CD4-positive, alpha-beta memory T cell (primary cell): Measurements from ENCODE around the gene GFRA4. TPM values are rescaled to one million over a fixed set of nuclear protein-coding genes. Genes with fewer than 3 reads are reported as not detected.

ENCODE experiments used
- CTCF ChIA-PET: fragments of 350-600 bp; sonication (Branson Sonifier 250); formaldehyde crosslinking; loops from one replicate; lab custom pipeline; 2021; ENCODE audit warnings: inconsistent platforms; ENCODE audit not compliant: partially characterized antibody; lab: Charles Lee
- POLR2A ChIA-PET: fragments of 350-600 bp; sonication (Branson Sonifier 250); formaldehyde crosslinking; loops from one replicate; lab custom pipeline; 2021; ENCODE audit not compliant: partially characterized antibody; lab: Charles Lee
- DNase-seq, 5 donors: peaks; one replicate each; pipeline versions ENCODE4 v3.0.0 to v3.0.0-alpha.2; 2020 to 2022; ENCODE audit warnings: mixed read lengths in 1 of 5
- H3K27ac ChIP-seq: one replicate; pipeline ENCODE4 v1.7.0; 2013; ENCODE audit warnings: low read depth, low read length
- H3K27me3 ChIP-seq: 2 replicates; pipeline ENCODE4 v1.7.0; 2013; ENCODE audit warnings: mild to moderate bottlenecking, low read length, moderate library complexity; ENCODE audit not compliant: insufficient read depth
- H3K36me3 ChIP-seq: 2 replicates; pipeline ENCODE4 v1.7.0; 2013; ENCODE audit warnings: mild to moderate bottlenecking, low read length, moderate library complexity; ENCODE audit not compliant: insufficient read depth
- H3K4me1 ChIP-seq: 2 replicates; pipeline ENCODE4 v1.7.0; 2013; ENCODE audit warnings: mild to moderate bottlenecking, low read length, moderate library complexity; ENCODE audit not compliant: insufficient read depth
- H3K4me3 ChIP-seq, 2 donors: one replicate each; pipeline ENCODE4 v1.7.0; 2013; ENCODE audit warnings: low read length in 2 of 2, mild to moderate bottlenecking in 1 of 2
- H3K9me3 ChIP-seq, 2 donors: one replicate each; pipeline ENCODE4 v1.7.0; 2013; ENCODE audit warnings: low read length in 2 of 2, control low read depth in 1 of 2; ENCODE audit not compliant: control insufficient read depth in 1 of 2
- H3K27ac Mint-ChIP-seq, 7 donors: one replicate each; pipeline ENCODE4 v1.8.0; 2020 to 2021; ENCODE audit warnings: mixed read lengths in 7 of 7, mild to moderate bottlenecking in 6 of 7, inconsistent platforms in 3 of 7, moderate library complexity in 3 of 7
- H3K27me3 Mint-ChIP-seq, 2 donors: one replicate each; pipeline ENCODE4 v1.8.0; 2020 to 2021; ENCODE audit warnings: mixed read lengths in 2 of 2
- H3K36me3 Mint-ChIP-seq, 2 donors: one replicate each; pipeline ENCODE4 v1.8.0; 2020 to 2021; ENCODE audit warnings: mixed read lengths in 2 of 2, inconsistent platforms in 1 of 2, mild to moderate bottlenecking in 1 of 2
- H3K4me1 Mint-ChIP-seq, 4 donors: one replicate each; pipeline ENCODE4 v1.8.0; 2020 to 2021; ENCODE audit warnings: mixed read lengths in 4 of 4, mild to moderate bottlenecking in 1 of 4
- H3K4me3 Mint-ChIP-seq, 8 donors: one replicate each; pipeline ENCODE4 v1.8.0; 2020 to 2021; ENCODE audit warnings: mixed read lengths in 8 of 8, mild to moderate bottlenecking in 7 of 8, moderate library complexity in 6 of 8, inconsistent platforms in 3 of 8
- H3K9me3 Mint-ChIP-seq, 8 donors: one replicate each; pipeline ENCODE4 v1.8.0; 2020 to 2021; ENCODE audit warnings: mixed read lengths in 8 of 8, mild to moderate bottlenecking in 5 of 8, inconsistent platforms in 3 of 8, moderate library complexity in 1 of 8
- intact Hi-C: fragments of 100-400 bp; cut with micrococcal nuclease; formaldehyde crosslinking; loops from one replicate; pipeline ENCODE4 v1.15.1; 2023
- polyA plus RNA-seq, 2 donors: library from polyadenylated mRNA; unstranded; fragments of 300-500 nt; fragmentation: Illumina TruSeq; gene quantifications; one replicate each; pipeline ENCODE4 v1.2.3, GENCODE V29; 2021
- total RNA-seq, 2 experiments: library from RNA; stranded (reverse); gene quantifications; one replicate each; pipeline ENCODE4 v1.2.3, GENCODE V29; 2021

GFRA4 gene, protein sequence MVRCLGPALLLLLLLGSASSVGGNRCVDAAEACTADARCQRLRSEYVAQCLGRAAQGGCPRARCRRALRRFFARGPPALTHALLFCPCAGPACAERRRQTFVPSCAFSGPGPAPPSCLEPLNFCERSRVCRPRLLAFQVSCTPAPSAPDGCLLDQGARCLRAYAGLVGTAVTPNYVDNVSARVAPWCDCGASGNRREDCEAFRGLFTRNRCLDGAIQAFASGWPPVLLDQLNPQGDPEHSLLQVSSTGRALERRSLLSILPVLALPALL
- not detected for total RNA-seq
- not detected for polyA plus RNA-seq

DNA sequence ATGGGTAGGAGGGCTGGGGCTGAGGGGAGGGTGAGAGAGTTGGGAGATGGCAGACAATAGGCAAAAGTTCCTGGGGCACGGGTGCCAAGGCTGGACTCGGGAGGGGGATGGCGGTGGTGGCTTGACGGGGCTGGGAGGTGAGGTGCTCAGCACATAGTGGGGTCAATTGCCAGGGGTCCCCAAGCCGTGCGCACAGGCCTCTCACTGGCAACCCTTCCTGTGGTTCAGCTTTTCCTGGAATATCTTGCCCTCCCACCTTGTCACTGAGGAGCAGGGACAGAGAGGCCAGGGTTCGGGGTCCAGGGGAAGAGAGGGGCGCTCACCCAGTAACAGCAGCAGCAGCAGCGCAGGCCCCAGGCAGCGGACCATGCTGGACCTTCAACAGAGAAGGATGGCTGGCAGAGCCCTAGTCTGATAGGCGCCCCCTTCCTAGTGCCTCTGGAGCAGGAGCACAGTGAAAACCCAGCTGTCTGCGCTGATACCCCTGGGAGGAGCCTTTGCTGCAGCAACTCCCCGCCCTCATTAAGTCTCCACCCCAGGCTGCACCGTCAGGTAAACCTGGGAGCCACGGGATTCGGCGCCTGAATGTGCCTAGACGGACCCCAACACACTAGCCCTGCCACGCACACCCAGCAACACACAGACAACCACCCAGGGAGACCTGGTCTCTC is at the start of gene GFRA4:
TSS of gene GFRA4 (minus strand) at position 369 of the 671 bp plus-strand sequence. CDS start at position 369, 0 bp downstream.
- Histone ChIP-seq H3K9me3 (no peaks in the 10 kb centered on the region), H3K36me3 (no peaks in the 10 kb centered on the region), H3K4me3 (no peak within 1 kb of the TSS), H3K27ac (no peak within 1 kb of the TSS), H3K27me3 (no peaks in the 10 kb centered on the region), H3K4me1 (peaks cover 18% of the 10 kb centered on the region)
- no peak within 1 kb of the TSS for H3K4me3 Mint-ChIP-seq
- no peaks in the 10 kb centered on the region for H3K36me3 Mint-ChIP-seq
- H3K27ac Mint-ChIP-seq = peak within 1 kb of the TSS in 1 of 7 donors; percentile 29
- ChIA-PET CTCF (interaction anchor here (1.6 kb wide), 1 partner anchor 14 kb away, joined by 4 read pairs; no protein-coding TSS in a partner anchor), POLR2A (no interaction called here)
- peaks cover 18 to 46% (median 28%) of the 10 kb centered on the region in 4 donors for H3K4me1 Mint-ChIP-seq
- no peak for DNase-seq
- H3K9me3 Mint-ChIP-seq = peaks cover 0 to under 1% (median 0%) of the 10 kb centered on the region in 8 donors
- intact Hi-C loops = no loop called here
- H3K27me3 Mint-ChIP-seq = peaks cover 28 to 32% of the 10 kb centered on the region in 2 donors

DNA sequence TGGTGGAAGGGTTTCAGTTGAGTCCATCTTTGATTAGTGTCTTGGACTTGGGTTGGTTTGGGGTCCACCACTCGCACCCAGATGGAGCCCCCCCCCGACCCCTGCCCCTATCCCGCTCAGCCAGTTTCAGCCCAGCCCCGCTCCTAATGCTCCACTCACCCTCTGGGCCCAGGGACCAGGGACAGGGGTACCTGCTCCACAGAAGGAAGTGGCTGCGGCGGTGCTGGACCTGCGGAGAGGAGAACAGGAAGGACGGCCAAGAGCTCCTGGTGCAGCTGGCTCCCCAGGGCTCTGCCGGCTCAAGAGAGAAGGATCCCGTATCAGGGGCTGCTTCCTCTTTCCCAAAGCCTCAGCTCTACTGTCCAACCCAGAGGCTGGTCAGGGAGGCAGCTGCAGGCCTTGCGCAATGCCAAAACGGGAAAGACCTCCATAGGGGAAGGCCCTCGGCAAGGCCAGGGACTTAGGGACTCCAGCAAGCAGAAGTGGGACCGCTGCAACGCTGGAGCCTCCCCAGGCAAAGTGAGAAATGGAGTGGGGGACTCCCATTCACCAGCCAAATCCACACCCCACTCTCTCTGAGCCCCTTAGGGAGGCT is 49.2 kb upstream of the GFRA4 start, which contains the start of gene SIGLEC1:
TSS of gene SIGLEC1 (minus strand) at position 322 of the 595 bp plus-strand sequence. CDS start 5,472 bp downstream, outside the sequence.
- Histone ChIP-seq H3K4me1 (no peaks in the 10 kb centered on the region), H3K9me3 (no peaks in the 10 kb centered on the region), H3K4me3 (no peak within 1 kb of the TSS), H3K27me3 (no peaks in the 10 kb centered on the region), H3K36me3 (no peaks in the 10 kb centered on the region), H3K27ac (no peak within 1 kb of the TSS)
- intact Hi-C loops = loop anchor here (5.0 kb wide), 1 partner anchor 495 kb away; no protein-coding TSS in a partner anchor
- ChIA-PET CTCF (interaction anchor here (1.0 kb wide), 1 partner anchor 56 kb away, joined by 3 read pairs; no protein-coding TSS in a partner anchor), POLR2A (no interaction called here)
- H3K27ac Mint-ChIP-seq = no peak within 1 kb of the TSS
- no peak for DNase-seq
- H3K9me3 Mint-ChIP-seq = no peaks in the 10 kb centered on the region
- no peak within 1 kb of the TSS for H3K4me3 Mint-ChIP-seq
- H3K4me1 Mint-ChIP-seq = peaks cover 0 to 10% (median 2%) of the 10 kb centered on the region in 4 donors
- no peaks in the 10 kb centered on the region for H3K36me3 Mint-ChIP-seq
- H3K27me3 Mint-ChIP-seq = peaks cover 0 to 11% of the 10 kb centered on the region in 2 donors

DNA sequence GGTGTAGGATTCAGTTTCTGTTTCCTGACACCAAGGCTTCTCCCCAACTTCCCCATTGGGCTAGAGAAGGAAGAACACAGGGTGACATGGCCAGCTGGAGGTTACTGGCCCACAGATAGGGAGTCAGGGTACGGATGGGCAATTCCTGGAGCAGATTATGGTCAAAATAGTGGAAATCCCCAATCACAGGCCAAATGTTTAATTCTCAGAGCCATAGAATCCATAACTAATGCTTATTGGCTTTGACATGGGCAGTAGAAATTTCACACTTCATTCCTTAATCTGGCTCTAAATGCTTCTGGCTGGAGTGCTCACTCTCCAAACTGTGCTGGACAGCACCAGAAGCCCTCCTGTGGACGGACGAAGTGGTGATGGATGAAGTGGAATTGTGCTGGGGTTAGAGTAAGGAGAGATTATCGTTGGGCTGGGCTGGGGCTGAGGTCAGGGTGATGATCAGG is 48.3 kb upstream of the GFRA4 start:
- Mint-ChIP-seq H3K9me3 (no peaks in the 10 kb centered on the region), H3K4me3 (no peak overlapping the region), H3K27me3 (peaks cover 0 to 8% of the 10 kb centered on the region in 2 donors), H3K36me3 (no peaks in the 10 kb centered on the region), H3K4me1 (peaks cover 0 to 10% (median 2%) of the 10 kb centered on the region in 4 donors), H3K27ac (no peak overlapping the region)
- ChIA-PET POLR2A (no interaction called here), CTCF (interaction anchor here (0.8 to 2.5 kb wide), 12 partner anchors 8 to 493 kb away, joined by 3 to 13 read pairs (median 6); partner anchors contain the start of gene ADISSP)
- Histone ChIP-seq H3K27ac (no peak overlapping the region), H3K4me3 (no peak overlapping the region), H3K9me3 (no peaks in the 10 kb centered on the region), H3K4me1 (no peaks in the 10 kb centered on the region), H3K36me3 (no peaks in the 10 kb centered on the region), H3K27me3 (no peaks in the 10 kb centered on the region)
- intact Hi-C loops = loop anchor here (1.0 to 5.0 kb wide), 2 partner anchors 35 to 494 kb away; no protein-coding TSS in a partner anchor
- no peak for DNase-seq

DNA sequence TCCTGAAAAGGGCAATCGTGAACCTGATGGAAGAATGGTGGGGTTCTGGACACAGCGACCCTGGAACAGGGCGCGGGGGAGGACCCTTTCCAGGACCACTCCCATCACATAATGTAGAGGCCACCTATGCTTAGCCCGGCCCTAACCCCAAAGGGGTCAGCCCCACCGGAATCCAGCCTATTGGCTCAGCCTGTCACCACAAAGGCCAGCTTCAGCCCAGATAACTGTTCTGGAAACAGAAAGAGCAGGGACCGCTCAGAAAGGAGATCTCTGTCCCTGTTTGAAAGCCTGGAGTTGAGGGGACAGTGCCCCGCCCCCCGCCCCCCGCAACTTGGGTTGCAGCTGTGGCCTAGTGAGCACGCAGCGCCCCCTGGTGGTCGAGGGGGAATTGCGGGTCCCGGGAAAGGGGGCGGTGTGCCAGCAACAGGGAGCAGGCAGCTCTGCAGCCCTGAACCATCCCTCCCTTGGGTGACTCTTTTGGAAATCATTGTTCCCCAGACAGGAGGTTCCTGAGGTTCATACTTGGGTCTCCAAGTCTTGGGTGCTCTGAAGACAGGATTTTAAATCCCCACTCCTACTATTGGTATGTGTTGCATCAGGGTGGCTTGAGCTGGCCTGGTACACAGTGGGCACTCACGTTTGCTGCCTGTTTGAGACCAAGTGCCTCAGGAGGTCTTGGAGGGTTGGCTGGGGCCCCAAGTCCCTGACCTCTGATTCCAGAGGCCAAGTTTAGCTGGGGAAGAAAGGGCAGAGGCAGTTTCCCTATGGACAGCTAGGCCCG is 47.7 kb upstream of the GFRA4 start:
- Histone ChIP-seq H3K4me1 (no peaks in the 10 kb centered on the region), H3K27me3 (no peaks in the 10 kb centered on the region), H3K27ac (no peak overlapping the region), H3K9me3 (no peaks in the 10 kb centered on the region), H3K4me3 (no peak overlapping the region), H3K36me3 (no peaks in the 10 kb centered on the region)
- DNase-seq = peak; percentile 55 to 69 (median 57)
- Mint-ChIP-seq H3K27ac (no peak overlapping the region), H3K4me1 (peaks cover 0 to 10% (median 2%) of the 10 kb centered on the region in 4 donors), H3K36me3 (no peaks in the 10 kb centered on the region), H3K4me3 (no peak overlapping the region), H3K27me3 (peaks cover 0 to 8% of the 10 kb centered on the region in 2 donors), H3K9me3 (no peaks in the 10 kb centered on the region)
- ChIA-PET CTCF (interaction anchor here (0.7 to 2.5 kb wide), 18 partner anchors 8 to 492 kb away, joined by 3 to 13 read pairs (median 4); partner anchors contain the start of gene ADISSP), POLR2A (no interaction called here)
- intact Hi-C loops = loop anchor here (1.0 to 5.0 kb wide), 2 partner anchors 35 to 494 kb away; no protein-coding TSS in a partner anchor

DNA sequence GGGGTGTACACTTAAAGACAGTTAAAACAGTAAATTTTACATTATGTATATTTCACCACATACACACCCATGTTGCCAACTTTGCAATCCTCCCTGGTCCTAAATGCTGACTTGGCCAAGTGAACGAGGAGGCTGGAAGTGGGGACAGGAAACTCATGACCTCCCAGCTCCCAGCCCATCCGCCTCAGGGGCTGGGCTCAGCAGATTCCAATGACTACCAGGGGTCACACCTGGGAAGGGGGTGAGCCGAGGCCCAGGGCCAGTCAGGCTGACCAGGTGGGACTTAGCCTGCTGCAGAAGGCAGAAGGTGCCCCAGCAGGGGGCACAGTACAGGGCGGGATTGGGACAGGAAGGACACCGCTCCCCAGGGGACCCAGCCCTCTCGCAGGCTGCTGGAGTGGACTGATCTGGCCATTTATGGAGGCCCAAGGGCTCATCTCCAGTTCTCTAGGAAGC is 46.8 kb upstream of the GFRA4 start:
- no peaks in the 10 kb centered on the region for H3K4me1 ChIP-seq
- CTCF ChIA-PET = interaction anchor here (0.7 to 2.5 kb wide), 17 partner anchors 8 to 491 kb away, joined by 3 to 13 read pairs (median 4); partner anchors contain the start of gene ADISSP
- Mint-ChIP-seq H3K9me3 (no peaks in the 10 kb centered on the region), H3K4me1 (peaks cover 0 to 10% (median 2%) of the 10 kb centered on the region in 4 donors), H3K4me3 (no peak overlapping the region), H3K36me3 (no peaks in the 10 kb centered on the region), H3K27me3 (peaks cover 0 to 8% of the 10 kb centered on the region in 2 donors), H3K27ac (no peak overlapping the region)
- no peak for DNase-seq
- no peaks in the 10 kb centered on the region for H3K9me3 ChIP-seq
- no peaks in the 10 kb centered on the region for H3K27me3 ChIP-seq
- POLR2A ChIA-PET = no interaction called here
- no peaks in the 10 kb centered on the region for H3K36me3 ChIP-seq
- no peak overlapping the region for H3K4me3 ChIP-seq
- intact Hi-C loops = loop anchor here (5.0 kb wide), 1 partner anchor 493 kb away; no protein-coding TSS in a partner anchor
- no peak overlapping the region for H3K27ac ChIP-seq

DNA sequence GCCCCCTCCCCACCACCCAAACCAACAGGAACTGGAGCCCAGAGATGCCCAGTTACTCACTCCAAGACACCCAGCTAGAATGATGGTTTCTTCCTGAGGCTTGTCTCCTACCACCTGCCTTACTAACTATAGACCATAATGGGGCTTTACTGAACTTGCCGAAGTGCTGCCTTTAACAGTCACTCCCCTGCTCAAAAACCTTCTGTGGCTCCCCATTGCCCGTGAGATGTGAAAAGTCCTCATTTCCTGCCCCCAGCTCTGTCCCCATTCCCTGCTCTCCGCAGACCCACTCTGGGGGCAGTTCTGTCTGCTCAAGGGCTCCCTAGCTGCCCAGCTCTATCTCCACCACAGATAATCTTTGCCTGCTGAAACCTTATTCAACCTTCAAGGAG is 44.3 kb upstream of the GFRA4 start:
- ChIA-PET POLR2A (no interaction called here), CTCF (interaction anchor here (1.0 to 2.0 kb wide), 3 partner anchors 9 to 31 kb away, joined by 3 to 6 read pairs (median 6); no protein-coding TSS in a partner anchor)
- intact Hi-C loops = no loop called here
- Histone ChIP-seq H3K27ac (no peak overlapping the region), H3K9me3 (no peaks in the 10 kb centered on the region), H3K4me3 (no peak overlapping the region), H3K36me3 (no peaks in the 10 kb centered on the region), H3K4me1 (no peaks in the 10 kb centered on the region), H3K27me3 (no peaks in the 10 kb centered on the region)
- no peak for DNase-seq
- Mint-ChIP-seq H3K9me3 (no peaks in the 10 kb centered on the region), H3K4me1 (peaks cover 0 to 10% (median 2%) of the 10 kb centered on the region in 4 donors), H3K4me3 (no peak overlapping the region), H3K36me3 (no peaks in the 10 kb centered on the region), H3K27me3 (peaks cover 0 to 5% of the 10 kb centered on the region in 2 donors), H3K27ac (peak overlapping the region in 1 of 7 donors; percentile 13)
